SW480 (cell line): ENCODE results near the gene RDH12.
"Not testable (repeated sequence)": the region's sequence is repeated elsewhere in the genome, so short reads cannot be mapped to it uniquely, and the experiment has no call there.

Source experiments
- DNase-seq: peaks from one replicate; pipeline ENCODE4 v3.0.0-alpha.2; 2016; ENCODE audit warnings: low spot score

The RDH12 gene

GRCh38 chr14:67701492-67701891, at the start of gene RDH12:
Gene RDH12 (plus strand): TSS chr14:67701886. CDS start chr14:67722643, 20,757 bp downstream.
- not testable (repeated sequence) for DNase-seq

DNA sequence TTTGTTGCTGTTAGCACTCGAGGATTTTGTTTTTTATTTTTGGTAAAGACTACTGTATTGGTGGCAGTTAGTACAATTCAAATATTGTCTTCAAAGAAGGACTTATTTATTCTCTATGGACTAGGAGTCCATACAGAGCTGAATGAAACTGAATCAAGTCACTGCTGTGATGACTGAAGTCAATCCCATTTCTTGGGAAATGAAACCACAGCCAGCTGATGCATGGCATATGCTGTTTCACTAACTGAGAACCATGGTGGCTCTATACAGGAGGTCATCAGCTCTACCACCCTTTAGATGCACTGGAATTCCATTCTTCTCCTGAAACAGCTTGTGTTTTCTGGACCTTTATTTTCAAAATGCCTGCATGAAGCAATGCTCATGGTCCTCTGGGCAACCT, 49.5 kb upstream of the RDH12 start:
- no peak for DNase-seq

DNA sequence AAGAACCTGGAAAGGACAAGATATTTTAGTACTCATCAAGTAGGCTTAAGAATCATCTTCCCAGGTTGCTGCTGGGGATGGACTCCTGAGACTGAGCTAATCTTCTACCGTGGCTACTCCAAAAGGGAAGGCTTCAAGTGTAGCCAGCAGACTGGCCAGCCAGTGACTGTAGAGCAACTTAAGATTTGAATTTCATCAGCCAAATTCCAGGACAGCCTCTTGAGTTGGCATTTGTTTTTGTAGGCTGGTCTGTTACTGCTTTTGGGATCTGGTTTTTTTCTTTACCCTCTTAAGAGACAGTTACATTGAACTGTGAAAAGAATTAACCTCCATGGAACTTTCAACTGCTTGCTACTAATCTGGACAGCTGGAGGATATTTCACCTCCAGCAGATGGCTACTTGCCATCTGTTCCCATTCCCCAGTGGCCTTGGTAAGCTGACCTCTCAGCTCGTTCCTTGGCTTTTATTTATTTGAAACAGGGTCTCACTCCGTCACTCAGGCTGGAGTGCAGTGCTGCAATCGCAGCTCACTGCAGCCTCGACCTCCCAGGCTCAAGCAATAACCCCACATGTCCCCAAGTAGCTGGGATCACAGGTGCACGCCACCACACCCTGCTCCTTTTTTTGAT, 47.9 kb upstream of the RDH12 start:
- DNase-seq = no peak

DNA sequence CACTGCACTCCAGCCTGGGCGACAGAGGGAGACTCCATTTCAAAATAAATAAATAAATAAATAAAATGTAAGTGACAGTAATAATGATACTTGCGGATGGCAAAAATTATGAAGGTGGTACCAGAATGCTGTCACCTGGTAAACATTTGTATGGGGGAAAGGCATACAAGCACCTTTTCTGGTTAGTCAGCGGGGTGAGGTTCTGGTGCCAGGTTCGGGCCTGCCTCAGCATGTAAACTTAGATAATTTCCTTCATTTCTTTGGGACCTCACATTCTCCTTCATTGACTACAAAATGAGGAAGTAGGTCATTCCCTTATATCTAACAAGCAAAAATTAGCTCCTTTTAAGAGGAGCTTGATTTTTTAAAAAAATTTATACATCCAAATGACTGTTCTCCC, 38.1 kb upstream of the RDH12 start:
- DNase-seq = no peak

GRCh38 chr14:67665868-67666267, 35.8 kb upstream of the RDH12 start:
- DNase-seq = no peak

GRCh38 chr14:67666750-67667449, 34.8 kb upstream of the RDH12 start:
- peak; percentile 69 for DNase-seq

GRCh38 chr14:67668559-67668958, 33.1 kb upstream of the RDH12 start:
- DNase-seq = no peak

GRCh38 chr14:67673451-67673850, 28.2 kb upstream of the RDH12 start:
- DNase-seq = no peak

GRCh38 chr14:67674139-67674479, 27.6 kb upstream of the RDH12 start:
- DNase-seq = peak; percentile 72

DNA sequence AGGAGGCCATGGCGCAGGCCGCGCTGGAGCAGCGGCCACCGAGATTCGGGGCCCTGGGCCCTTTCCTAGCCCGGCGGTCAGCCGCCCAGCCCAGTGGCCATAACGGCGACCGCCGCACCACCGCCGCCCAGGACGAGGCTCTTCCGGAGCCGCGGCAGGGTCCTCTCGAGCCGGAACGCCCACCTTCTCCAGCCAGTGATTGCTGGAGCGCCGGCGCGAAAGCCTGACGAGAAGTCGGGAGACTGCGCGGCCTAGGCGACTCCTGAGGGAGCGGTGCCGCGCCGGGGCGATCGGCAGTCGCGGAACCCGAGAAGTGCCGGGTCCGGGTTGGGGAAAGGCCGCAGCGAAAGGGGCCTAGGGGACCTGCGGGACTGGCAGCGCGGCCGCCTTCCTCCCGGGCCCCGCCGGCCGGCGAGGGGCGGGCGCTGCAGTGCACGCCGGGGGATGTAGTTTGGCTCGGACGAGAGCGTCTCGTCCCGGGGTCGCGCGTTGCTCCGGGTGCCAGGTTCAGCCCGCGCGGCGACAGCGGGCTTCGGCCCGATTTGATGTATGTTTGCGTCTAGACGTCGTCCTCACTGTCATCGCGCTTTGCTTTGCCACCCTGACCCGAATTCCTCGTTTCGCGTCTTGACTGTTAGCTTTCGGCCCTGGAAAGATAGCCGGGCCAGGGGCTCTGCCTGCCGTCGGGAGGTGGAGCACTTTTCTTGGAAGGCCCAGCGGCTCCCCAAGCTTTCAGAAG, 27.0 kb upstream of the RDH12 start, which contains the start of gene VTI1B:
Gene VTI1B, minus strand, starts transcription at position 153 of the 739 bp plus-strand sequence. Its CDS starts 143 bp downstream, at position 10.
- peak; percentile 82 for DNase-seq

DNA sequence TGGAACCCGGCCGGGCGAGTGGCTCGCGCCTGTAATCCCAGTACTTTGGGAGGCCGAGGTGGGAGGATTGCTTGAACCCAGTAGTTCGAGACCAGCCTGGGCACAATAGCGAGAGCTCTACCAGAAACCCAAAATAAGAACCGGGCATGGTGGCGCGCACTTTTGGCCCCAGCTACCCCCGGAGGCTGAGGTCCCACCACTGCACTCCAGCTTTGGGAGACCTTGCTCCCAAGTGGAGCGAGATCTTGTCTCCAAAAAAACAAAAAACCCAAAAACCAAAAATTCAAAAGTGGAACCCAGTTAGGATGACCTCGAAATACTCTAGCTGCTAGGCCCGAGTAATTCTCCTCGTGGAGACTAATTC, 26.5 kb upstream of the RDH12 start:
- no peak for DNase-seq

DNA sequence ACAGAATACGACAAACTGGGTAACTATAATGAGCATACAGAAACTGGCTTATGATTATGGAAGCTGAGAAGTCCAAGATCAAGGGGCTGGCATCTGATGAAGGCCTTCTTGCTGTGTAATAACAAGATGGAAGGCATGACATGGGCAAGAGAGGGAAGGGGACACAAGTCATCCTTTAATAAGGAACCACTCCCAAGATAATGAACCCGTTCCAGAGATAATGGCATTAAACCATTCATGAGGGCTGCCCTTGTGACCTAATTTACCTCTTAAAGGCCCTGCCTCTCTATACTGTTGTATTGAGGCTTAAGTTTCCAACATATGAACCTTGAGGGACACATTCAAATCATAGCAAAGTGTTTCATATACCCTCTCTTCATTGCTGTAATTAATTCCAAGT, 22.7 kb upstream of the RDH12 start:
- DNase-seq = no peak

GRCh38 chr14:67680121-67680602, 21.5 kb upstream of the RDH12 start:
- DNase-seq = no peak

- DNase-seq = no peak
Measured at GRCh38 chr14:67680941-67681340, 20.7 kb upstream of the RDH12 start.

DNA sequence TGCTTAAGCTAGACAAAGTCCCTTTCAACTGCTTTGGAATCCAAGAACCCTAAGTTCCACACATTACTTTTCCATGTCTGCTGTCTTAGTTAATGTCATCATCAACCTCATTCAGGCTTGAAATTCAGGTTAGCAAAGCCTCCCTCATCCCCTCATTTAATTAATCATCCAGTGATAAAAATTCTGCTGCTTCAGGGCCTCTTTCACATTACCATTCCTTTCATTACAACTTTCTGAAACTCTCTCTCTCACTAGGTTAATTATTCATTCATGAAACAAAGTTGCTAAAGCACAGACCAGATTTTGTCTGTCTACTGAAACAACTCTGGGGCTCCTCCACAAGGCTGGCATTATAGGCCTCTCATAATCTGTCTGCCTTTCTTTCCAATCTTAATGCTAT, 17.8 kb upstream of the RDH12 start:
- DNase-seq = no peak

GRCh38 chr14:67690011-67690410, 11.7 kb upstream of the RDH12 start:
- DNase-seq = no peak

- peak; percentile 93 for DNase-seq
Measured at GRCh38 chr14:67694791-67695393, 6.8 kb upstream of the RDH12 start.

- DNase-seq = peak; percentile 96
Measured at GRCh38 chr14:67695394-67695949, 6.2 kb upstream of the RDH12 start, which contains the start of gene RDH11. Gene RDH11 (minus strand): TSS chr14:67695764. CDS start chr14:67695703, 61 bp downstream.

DNA sequence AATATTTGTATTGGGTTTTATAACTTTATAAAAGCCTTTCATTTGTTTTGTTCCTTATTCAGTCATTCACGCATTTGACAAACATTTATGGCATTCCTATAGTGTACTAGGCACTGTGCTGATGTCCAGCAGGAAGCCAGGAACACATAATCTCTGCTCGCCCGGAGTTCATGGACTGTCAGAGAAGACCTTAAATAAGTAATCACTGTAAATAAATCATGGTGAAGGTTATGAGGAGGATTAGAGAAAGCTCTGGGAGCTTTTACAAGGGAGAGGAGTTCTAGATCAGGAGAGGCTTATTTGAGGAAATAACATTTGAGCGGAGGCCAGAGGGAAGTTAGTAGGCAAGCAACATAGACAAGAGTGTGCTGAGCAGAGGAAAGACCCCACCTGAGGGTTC, 4.7 kb upstream of the RDH12 start:
- no peak for DNase-seq

- DNase-seq = no peak
Measured at GRCh38 chr14:67698179-67698578, 3.5 kb upstream of the RDH12 start.

DNA sequence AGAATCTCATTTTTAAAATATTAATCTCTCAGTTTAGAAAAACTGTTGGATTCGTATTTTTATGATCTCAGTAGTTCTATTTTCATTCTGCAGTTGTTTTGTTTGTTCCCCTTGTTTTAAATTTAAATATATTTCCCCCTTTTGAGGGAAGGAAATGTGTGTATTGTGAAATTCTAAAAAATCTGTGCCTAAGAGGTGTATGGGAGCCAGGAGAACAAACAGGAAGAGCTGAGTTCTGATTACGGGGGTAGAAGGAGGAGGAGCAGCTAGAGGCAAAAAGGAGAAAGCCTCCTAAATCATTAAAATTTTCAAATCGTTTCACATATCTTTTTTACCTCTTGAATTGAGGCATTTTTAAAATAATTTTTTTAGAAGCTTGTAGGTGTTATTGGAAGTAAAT, 2.3 kb downstream of the RDH12 start:
- no peak for DNase-seq

GRCh38 chr14:67704484-67705089, 2.9 kb downstream of the RDH12 start:
- DNase-seq = peak; percentile 80
